ENCODE data around the gene TEX53.

The TEX53 gene

GRCh38 chr9:114678795-114679194 is 21.2 kb upstream of the TEX53 start:
- no peak for DNase-seq

- DNase-seq = no peak
Observed at GRCh38 chr9:114678130-114678529, 20.5 kb upstream of the TEX53 start.

GRCh38 chr9:114677418-114677817 is 19.8 kb upstream of the TEX53 start:
- DNase-seq = peak; percentile 100

GRCh38 chr9:114676901-114677300 is 19.3 kb upstream of the TEX53 start:
- no peak for DNase-seq

- no peak for DNase-seq
Observed at GRCh38 chr9:114674798-114675540, 17.4 kb upstream of the TEX53 start.

- DNase-seq = peak; percentile 33
Observed at GRCh38 chr9:114674076-114674797, 16.6 kb upstream of the TEX53 start.

- DNase-seq = no peak
Observed at GRCh38 chr9:114671605-114672004, 14.0 kb upstream of the TEX53 start.

- no peak for DNase-seq
Observed at GRCh38 chr9:114669961-114670360, 12.4 kb upstream of the TEX53 start.

GRCh38 chr9:114668146-114668545 is 10.5 kb upstream of the TEX53 start:
- DNase-seq = no peak

GRCh38 chr9:114666851-114667250 is 9.2 kb upstream of the TEX53 start:
- DNase-seq = no peak

GRCh38 chr9:114666401-114666800 is 8.8 kb upstream of the TEX53 start:
- DNase-seq = no peak

- DNase-seq = no peak
Observed at GRCh38 chr9:114664181-114664580, 6.6 kb upstream of the TEX53 start.

- peak; percentile 49 for DNase-seq
Observed at GRCh38 chr9:114662081-114662989, 4.7 kb upstream of the TEX53 start.

GRCh38 chr9:114656301-114656700 is 1.3 kb downstream of the TEX53 start:
- DNase-seq = no peak

- peak; percentile 77 for DNase-seq
Observed at GRCh38 chr9:114655689-114656088, 1.9 kb downstream of the TEX53 start.

- peak; percentile 77 for DNase-seq
Observed at GRCh38 chr9:114653556-114654159, 3.9 kb downstream of the TEX53 start.

- DNase-seq = peak; percentile 32
Observed at GRCh38 chr9:114652776-114653555, 4.6 kb downstream of the TEX53 start.

GRCh38 chr9:114643896-114644295 is 13.7 kb downstream of the TEX53 start:
- no peak for DNase-seq

- no peak for DNase-seq
Observed at GRCh38 chr9:114643001-114643400, 14.6 kb downstream of the TEX53 start.

- DNase-seq = no peak
Observed at GRCh38 chr9:114641967-114642366, 15.6 kb downstream of the TEX53 start.

GRCh38 chr9:114638404-114638803 is 19.2 kb downstream of the TEX53 start:
- DNase-seq = no peak

- no peak for DNase-seq
Observed at GRCh38 chr9:114634387-114634786, 23.2 kb downstream of the TEX53 start.
